GM10248 (cell line): ENCODE data around the gene TOPBP1.
"Not testable (repeated sequence)": the region's sequence is repeated elsewhere in the genome, so short reads cannot be mapped to it uniquely, and the experiment has no call there.

Experiments
- CTCF ChIA-PET: fragments of 300-600 bp; sonication (Branson Sonifier 250); formaldehyde crosslinking; extraction: SDS; loops from one replicate; lab custom pipeline; 2021; ENCODE audit warnings: antibody characterized with exemption; lab: Yijun Ruan, JAX
- POLR2A ChIA-PET: fragments of 350-650 bp; sonication (Branson Sonifier 250); formaldehyde crosslinking; extraction: SDS; loops from one replicate; lab custom pipeline; 2020; ENCODE audit warnings: antibody characterized with exemption; lab: Yijun Ruan, JAX
- DNase-seq: peaks from one replicate; pipeline ENCODE4 v3.0.0; 2012; ENCODE audit errors: extremely low spot score
- TF ChIP-seq, protein P1 (sequence below): IDR thresholded peaks from 2 replicates; pipeline ENCODE4 v1.5.1; 2012; ENCODE audit warnings: mild to moderate bottlenecking, low read depth; ENCODE audit errors: extremely low read depth, missing control alignments, control extremely low read depth

Gene TOPBP1

GRCh38 chr3:133694288-133695268, 32.8 kb upstream of the TOPBP1 start:
- DNase-seq, result no peak
- ChIA-PET POLR2A (no interaction called here), CTCF (no interaction called here)
- TF ChIP-seq, protein P1, sequence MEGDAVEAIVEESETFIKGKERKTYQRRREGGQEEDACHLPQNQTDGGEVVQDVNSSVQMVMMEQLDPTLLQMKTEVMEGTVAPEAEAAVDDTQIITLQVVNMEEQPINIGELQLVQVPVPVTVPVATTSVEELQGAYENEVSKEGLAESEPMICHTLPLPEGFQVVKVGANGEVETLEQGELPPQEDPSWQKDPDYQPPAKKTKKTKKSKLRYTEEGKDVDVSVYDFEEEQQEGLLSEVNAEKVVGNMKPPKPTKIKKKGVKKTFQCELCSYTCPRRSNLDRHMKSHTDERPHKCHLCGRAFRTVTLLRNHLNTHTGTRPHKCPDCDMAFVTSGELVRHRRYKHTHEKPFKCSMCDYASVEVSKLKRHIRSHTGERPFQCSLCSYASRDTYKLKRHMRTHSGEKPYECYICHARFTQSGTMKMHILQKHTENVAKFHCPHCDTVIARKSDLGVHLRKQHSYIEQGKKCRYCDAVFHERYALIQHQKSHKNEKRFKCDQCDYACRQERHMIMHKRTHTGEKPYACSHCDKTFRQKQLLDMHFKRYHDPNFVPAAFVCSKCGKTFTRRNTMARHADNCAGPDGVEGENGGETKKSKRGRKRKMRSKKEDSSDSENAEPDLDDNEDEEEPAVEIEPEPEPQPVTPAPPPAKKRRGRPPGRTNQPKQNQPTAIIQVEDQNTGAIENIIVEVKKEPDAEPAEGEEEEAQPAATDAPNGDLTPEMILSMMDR, result no peak

GRCh38 chr3:133693821-133694220, 32.1 kb upstream of the TOPBP1 start:
- ChIA-PET POLR2A (no interaction called here), CTCF (no interaction called here)
- TF ChIP-seq, protein P1, result no peak
- no peak for DNase-seq

- no peak for DNase-seq
- TF ChIP-seq, protein P1, result no peak
- CTCF ChIA-PET, result no interaction called here
- POLR2A ChIA-PET, result no interaction called here
These were observed 31.0 kb upstream of the TOPBP1 start for GRCh38 chr3:133692759-133693158.

DNA sequence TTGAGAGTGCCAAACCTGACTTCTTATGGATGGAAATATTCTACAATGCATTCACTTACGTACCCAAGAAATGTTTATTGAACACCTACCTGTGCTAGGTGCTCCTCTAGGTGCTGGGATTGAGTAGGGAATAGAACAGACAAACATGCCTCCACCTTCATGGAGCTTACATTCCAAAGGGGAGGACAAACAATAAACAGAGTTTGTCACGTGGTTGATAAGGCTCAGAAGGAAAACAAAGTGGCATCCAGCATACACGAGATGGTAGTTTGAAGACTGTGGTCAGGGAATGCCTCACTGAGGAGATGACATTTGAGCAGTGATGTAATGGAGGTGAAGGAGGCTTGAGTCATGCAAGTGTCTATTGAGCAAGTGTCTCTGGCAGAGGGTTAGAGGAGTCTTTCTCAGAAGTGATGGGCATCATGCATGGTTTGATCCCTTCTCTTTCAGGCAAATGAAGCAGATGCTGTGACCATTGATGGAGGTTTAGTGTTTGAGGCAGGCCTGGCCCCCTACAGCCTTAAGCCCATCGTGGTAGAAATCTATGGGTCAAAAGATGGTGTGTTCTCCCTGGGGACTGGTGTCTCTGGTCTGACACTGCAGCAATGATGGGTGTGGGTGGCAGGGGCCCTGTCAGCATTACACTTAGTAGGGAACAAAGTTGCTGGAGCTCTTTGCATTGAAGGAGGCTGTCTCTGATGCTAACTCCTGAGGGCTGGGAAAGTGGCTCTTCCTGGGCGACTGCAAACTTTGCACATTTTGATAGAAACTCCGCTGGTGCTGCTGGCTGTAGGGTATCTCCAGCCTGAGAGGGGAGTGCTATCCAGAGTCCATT, 29.7 kb upstream of the TOPBP1 start:
- TF ChIP-seq, protein P1, result no peak
- no peak for DNase-seq
- ChIA-PET CTCF (interaction anchor here (1.4 kb wide), 1 partner anchor 13 kb away, joined by 3 read pairs; no protein-coding TSS in a partner anchor), POLR2A (no interaction called here)

DNA sequence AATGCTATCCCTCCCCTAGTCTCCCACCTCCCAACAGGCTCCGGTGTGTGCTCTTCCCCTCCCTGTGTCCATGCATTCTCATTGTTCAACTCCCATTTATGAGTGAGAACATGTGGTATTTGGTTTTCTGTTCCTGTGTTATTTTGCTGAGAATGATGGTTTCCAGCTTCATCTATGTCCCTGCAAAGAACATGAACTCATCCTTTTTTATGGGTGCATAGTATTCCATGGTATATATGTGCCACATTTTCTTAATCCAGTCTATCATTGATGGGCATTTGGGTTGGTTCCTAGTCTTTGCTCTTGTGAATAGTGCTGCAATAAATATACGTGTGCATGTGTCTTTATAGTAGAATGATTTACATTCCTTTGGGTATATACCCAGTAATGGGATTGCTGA, 16.3 kb upstream of the TOPBP1 start:
- CTCF ChIA-PET, DNase-seq, POLR2A ChIA-PET: not testable (repeated sequence)

- ChIA-PET POLR2A (no interaction called here), CTCF (interaction anchor here (0.7 kb wide), 1 partner anchor 11 kb away, joined by 3 read pairs; no protein-coding TSS in a partner anchor)
- TF ChIP-seq, protein P1, result no peak
- DNase-seq, result no peak
These were observed 14.8 kb upstream of the TOPBP1 start for GRCh38 chr3:133676336-133677118.
